GM13977 (cell line): ENCODE results near the gene SMIM36.
"Not testable (repeated sequence)": the region's sequence is repeated elsewhere in the genome, so short reads cannot be mapped to it uniquely, and the experiment has no call there.

Experiments
- DNase-seq: peaks from one replicate; pipeline ENCODE4 v3.0.0; 2012; ENCODE audit warnings: low spot score
- in situ Hi-C: fragments of 300-500 bp; cut with MboI; formaldehyde crosslinking; loops from one replicate; pipeline ENCODE4 v1.12.0; 2022; ENCODE audit warnings: low sequenced_read_pairs, low pct_unique_long_range_greater_than_20kb, mixed read lengths, inconsistent platforms; ENCODE audit not compliant: unreplicated experiment
- TF ChIP-seq, protein P1 (sequence below): IDR thresholded peaks from 2 replicates; pipeline ENCODE4 v1.5.1; 2012; ENCODE audit warnings: mild to moderate bottlenecking, control low read depth; ENCODE audit not compliant: insufficient read depth; ENCODE audit errors: extremely low read depth, missing control alignments

The SMIM36 gene

DNA sequence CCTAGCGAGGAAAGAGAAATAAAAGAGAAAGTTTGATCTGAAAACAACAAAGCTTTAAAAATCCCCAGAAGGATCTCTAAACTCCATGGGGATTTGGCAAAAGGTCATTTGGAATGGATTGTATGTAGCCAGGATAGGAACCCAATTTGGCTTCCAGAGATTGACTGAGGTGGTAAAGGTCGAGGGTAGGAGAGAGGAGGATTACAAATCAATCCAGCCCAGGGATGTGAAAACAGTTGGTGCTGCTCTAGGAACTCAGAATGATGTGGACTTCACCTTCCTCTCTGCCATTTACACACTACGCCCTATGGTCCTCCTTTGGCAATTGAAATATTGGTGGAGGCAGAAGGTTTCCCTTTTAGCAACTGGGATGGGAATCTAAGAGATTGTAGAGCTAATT lies 18.8 kb upstream of the SMIM36 start:
- in situ Hi-C loops: no loop called here
- TF ChIP-seq, protein P1, sequence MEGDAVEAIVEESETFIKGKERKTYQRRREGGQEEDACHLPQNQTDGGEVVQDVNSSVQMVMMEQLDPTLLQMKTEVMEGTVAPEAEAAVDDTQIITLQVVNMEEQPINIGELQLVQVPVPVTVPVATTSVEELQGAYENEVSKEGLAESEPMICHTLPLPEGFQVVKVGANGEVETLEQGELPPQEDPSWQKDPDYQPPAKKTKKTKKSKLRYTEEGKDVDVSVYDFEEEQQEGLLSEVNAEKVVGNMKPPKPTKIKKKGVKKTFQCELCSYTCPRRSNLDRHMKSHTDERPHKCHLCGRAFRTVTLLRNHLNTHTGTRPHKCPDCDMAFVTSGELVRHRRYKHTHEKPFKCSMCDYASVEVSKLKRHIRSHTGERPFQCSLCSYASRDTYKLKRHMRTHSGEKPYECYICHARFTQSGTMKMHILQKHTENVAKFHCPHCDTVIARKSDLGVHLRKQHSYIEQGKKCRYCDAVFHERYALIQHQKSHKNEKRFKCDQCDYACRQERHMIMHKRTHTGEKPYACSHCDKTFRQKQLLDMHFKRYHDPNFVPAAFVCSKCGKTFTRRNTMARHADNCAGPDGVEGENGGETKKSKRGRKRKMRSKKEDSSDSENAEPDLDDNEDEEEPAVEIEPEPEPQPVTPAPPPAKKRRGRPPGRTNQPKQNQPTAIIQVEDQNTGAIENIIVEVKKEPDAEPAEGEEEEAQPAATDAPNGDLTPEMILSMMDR: no peak
- no peak for DNase-seq

DNA sequence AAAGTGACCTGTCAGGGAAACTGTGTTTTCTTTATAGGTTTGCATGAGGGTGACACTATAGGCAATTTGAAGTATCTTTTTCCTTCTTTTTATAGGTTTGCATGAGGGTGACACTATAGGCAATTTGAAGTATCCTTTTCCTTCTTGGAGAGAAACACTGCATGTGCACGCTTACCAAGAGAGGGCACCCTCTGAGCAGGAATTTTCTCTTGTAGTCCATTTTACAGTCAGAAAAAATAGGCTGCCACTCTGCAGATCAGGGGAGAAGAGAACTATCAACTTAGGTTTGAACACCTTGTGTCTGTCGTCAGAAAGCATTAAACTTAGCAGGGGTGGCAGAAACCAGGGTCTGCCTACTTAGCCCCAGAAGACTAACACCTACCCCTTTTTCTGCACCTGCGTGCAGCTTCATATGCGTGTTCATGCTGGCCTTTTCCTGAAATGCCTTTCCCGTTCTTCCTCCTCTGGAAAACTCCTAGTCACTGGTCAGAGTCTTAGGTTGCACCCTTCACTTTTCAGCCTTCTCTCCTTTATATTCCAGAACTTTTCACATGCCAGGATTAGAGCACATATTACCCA lies 16.4 kb upstream of the SMIM36 start:
- in situ Hi-C loops: loop anchor here (10.0 kb wide), 1 partner anchor 187 kb away; no protein-coding TSS in a partner anchor
- peak; percentile 36 for DNase-seq
- TF ChIP-seq, protein P1: peak; percentile 62

DNA sequence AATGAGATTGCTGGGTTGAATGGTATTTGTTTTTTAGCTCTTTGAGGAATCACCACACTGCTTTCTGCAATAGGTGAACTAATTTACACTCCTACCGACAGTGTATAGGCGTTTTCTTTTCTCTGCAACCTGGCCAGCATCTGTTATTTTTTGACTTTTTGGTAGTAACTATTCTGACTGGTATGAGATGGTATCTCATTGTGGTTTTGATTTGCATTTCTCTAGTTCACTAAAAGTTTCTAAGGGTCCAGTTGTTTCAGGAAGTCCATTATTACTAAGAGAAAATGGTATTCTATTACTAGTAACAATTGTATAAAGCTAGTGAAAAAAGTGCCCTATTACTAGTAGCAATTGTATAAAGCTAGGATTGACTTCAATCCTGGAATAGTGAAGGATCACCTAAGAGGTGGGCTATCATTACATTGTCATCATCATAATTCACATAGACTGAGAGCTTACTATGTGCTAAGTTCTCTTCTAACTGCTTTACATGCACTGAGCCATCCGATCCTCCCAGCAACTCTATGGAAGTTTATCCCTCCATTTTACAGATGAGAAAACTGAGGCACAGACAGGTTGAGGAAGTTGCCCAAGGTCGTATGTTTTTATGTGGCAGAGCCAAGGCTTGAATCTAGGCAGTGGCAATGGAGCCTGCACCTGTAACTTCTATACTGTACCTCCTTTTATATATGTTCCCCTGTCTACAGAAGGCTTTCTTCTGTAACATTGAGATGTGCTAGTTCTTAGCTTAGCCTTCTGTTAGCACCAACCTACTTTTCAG lies 13.4 kb upstream of the SMIM36 start:
- in situ Hi-C loops: loop anchor here (10.0 to 25.0 kb wide), 2 partner anchors 190 to 537 kb away; no protein-coding TSS in a partner anchor
- TF ChIP-seq, protein P1: no peak
- DNase-seq: no peak

DNA sequence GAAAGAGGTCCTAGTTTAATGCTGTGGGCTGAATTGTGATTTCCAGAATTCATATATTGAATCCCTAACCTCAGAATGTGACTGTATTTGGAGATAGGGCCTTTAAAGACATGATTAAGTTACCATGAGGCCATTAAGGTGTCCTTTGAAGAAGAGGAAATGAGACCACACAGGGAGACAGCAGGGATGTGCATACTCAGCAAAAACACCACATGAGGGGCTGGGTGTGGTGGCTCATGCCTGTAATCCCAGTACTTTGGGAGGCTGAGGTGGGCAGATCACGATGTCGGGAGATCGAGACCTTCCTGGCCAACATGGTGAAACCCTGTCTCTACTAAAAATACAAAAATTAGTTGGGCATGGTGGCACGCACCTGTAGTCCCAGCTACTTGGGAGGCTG lies 11.8 kb upstream of the SMIM36 start:
- not testable (repeated sequence) for DNase-seq
- in situ Hi-C loops: loop anchor here (10.0 to 25.0 kb wide), 2 partner anchors 192 to 536 kb away; no protein-coding TSS in a partner anchor

DNA sequence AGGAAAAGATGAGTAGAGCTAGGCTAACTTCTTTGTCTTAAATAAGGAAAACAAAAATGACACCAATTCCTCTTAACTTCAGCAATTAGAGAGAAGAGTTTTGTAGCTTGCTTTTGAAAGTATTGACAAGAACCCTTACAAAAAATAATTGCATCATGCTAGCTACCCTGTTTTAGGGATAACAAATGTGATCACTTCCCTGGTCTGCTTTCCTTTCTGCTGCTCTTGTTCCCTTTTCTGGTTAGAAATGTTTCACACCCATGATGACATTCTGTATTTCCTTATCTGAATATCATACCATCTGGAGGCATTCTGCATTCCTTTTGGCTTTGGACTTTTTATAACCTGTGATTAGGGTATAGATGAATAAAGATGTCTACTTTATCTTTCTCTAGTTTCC lies 9.9 kb upstream of the SMIM36 start:
- no peak for DNase-seq
- TF ChIP-seq, protein P1: no peak
- in situ Hi-C loops: loop anchor here (10.0 to 25.0 kb wide), 2 partner anchors 194 to 534 kb away; no protein-coding TSS in a partner anchor

DNA sequence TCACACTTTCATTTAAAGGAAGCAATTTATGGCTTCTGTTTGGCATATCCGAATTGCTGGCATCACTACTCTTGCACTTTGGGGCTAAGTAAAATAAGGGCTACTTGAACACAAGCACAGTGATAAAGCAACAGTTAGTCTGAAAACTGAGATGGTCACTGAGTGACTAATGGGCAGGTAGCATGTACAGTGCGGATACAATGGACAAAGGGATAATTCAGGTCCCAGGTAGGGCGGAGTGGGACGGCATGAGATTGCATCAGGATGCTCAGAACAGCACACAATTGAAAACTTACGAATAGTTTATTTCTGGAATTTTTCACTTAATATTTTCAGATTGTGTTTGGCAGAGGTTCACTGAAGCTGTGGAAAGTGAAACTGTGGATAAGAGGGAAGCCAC lies 9.2 kb upstream of the SMIM36 start:
- in situ Hi-C loops: loop anchor here (10.0 to 25.0 kb wide), 2 partner anchors 194 to 533 kb away; no protein-coding TSS in a partner anchor
- TF ChIP-seq, protein P1: no peak
- no peak for DNase-seq

DNA sequence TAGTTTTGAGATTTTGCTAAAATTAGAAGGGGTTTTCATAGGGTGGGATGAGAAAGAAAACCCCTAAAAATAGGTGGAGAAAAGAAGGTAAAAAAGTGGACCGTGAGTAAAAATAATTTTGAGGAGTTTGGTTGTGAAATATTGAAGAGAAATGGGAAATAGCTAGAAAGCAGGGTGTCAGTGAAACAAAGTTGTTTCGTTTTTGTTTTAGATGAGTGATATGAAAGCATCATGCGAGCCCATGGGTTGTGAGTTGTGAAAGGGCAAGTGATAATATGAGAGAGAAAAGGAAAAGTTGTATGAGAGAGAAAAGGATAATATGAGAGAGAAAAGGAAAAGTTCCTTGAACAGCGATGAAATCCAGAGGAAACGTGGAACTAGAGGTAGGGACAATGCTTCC lies 7.3 kb upstream of the SMIM36 start:
- in situ Hi-C loops: loop anchor here (10.0 to 25.0 kb wide), 2 partner anchors 164 to 531 kb away; no protein-coding TSS in a partner anchor
- DNase-seq: no peak
- TF ChIP-seq, protein P1: no peak
